Measurements from ENCODE around the gene CCDC134.

The CCDC134 gene

DNA sequence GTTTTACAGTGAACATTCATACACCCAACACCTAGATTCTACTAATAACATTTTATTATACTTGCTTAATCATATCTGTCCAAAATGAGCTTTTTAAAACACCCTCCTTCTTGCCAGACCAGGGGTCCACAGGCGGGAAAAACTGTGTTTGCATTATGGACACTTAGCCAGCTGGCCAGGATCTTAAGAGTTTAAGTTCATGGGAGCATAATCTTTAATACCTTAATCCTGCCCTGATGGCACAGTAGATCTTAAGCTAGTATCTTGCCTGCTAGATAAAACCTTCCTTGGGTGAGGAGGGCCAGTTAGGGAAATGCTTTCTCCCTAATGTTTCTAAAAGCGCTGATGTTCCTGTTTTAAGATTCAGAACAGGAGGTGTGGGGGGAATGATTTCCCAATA is 13.1 kb upstream of the CCDC134 start:
- DNase-seq, result no peak

DNA sequence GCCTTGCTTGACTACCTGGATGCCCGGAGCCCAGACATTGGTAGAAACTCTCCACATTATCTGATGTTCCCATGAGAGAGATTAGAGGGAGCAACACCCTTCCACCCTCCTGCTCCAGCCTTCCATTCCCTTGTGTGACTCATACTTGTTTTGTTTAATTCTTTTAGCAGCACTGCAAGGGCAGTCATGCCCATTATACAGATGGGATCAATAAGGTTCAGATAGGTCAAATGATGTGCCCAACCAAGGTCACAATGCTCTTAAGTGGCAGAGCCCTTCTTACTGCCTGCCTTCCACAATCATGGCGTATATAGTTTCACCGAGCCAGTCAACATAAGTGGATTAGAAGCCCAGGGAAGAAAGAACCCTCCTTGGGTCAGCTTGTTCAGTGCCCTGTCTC is 6.6 kb upstream of the CCDC134 start:
- no peak for DNase-seq

DNA sequence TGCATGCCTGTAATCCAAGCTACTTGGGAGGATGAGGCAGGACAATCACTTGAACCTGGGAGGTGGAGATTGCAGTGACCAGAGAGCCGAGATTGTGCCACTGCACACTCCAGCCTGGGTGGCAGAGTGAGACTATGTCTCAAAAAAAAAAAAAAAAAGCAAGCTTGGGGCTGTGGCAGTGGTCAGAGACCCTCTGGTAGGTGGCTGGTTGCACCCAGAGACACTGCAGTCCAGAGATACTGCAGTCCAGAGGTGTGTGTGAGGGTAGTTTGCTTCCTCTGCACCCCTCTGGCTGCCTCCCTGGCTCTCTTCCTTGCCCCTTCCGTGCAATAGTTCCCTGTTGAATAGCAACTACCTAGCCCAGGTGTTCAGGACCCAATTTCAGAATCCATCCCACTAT is 1.7 kb upstream of the CCDC134 start:
- DNase-seq, result no peak

DNA sequence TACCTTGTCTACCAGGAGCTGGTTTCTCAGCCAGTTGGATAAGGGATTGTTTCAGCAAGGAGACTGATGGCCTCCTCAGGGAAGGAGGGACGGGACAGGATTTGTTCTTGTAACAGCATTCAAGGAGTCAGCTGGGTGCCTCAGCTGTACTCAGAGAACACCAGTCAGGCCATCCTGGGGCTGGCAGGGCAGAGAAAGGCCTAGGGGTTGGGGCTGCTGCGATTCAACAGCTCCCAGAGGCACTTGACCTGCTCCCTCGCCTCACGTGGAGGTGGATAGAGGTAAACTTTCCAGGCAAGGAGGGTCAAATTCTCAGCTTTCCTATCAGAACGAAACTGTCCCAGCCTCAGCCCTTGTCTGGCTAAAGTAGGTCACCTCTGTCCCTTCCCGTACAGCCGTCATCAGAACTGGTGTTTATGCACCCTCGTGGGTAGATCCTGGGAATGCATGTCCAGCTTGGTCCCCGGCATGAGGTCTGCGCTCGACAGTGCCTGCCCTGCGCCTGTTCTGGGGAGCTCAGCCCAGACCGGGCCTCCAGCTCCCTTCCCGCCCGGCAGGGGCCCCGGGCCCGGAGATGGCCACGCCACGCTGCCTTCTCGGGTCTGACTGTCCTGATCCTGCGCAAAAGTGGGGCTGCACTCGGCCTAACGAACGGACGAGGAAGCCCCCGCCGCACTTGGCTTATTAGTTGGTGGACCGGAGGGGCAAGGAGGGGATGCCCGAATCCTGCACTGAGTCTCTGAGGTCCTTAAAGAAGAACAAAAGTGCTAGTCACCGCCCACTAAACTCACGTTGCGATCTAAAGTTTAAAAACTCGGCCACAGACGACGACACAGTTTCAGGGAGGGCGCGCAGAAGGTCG is 762 bp upstream of the CCDC134 start:
- DNase-seq, result no peak

DNA sequence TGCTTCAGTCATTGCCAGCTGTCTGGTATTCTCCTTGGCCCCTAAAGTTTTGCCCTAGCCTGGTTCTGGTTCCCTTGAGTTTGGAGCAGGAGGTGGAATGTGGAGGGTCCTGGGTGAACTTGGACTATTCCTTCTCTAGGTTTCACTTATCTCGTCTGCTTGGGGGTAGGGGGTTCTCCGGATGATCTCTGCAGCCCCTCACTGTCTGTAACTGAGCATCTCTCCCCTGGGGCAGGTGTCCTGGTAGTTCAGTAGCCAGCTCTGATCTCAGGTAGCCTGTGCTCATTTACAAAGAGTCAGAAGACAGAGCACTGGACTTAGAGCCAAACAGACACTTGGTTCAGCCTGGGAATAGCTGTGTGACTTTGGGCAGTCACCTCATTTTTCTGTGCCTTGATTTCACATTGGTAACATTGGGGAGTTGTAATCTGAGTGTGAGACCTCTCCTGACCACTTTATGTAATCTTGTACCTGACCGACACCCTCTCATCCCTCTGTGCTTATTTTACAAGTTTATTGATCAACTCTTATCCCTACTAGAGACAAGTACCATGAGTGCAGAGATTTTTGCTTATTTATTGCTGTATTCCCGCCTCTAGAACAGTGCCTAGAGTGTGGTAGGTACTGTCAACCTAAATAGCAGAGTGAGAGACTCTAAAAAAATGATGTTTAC is 804 bp downstream of the CCDC134 start:
- no peak for DNase-seq

DNA sequence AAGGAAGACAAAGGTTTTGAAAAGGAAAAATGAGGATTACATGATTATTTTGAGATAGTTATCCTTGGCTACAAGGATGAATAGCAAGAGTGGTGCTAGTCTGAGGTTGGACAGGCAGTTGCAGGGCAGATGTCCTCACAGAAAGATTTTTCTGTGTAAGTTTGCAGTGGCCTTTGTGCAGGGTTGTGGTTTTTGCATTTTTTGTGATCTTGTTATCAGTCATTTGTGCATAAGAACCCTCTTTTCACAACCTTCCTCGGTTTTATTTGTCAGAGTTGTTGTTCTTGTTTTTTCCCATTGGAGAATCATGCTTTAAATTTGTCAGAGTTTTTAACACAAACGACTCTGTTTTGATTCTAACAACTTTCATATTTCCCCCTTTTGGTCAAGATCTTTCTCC is 1.4 kb downstream of the CCDC134 start:
- DNase-seq, result no peak

DNA sequence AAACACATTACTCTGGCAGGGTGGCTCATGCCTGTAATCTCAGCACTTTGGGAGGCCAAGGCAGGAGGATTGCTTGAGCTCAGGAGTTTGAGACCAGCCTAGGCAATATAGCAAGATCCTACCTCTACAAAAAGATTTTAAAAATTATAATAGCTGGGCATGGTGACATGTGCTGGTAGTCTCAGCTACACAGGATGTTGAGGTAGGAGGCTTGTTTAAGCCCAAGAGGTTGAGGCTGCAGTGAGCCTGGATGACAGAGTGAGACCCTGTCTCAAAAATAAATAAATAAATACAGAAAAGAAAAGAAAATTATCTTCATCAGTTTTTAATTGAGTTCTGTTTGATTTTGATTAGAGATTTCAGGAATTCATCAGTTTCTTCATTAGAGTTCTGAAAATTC is 5.2 kb downstream of the CCDC134 start:
- DNase-seq, result no peak

DNA sequence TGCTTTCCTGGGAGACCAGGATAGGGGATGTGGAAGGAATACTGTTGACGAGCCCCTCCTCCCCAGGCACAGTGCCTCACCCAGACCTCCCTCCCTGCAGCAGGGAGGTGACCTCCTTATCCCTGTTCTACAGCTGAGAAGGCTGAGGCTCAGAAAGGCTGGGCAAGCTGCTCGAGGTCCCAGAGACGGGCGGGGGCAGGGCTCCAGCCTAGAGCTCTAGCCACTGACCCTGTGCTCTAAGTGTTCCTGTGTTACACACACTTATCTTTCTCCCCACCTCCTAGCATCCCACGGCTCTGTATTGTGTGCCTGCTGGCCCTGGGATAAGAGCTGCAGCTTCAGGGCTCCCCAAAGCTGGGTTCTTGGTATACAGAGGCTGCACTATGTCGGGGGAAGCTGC is 7.9 kb downstream of the CCDC134 start:
- DNase-seq, result no peak

DNA sequence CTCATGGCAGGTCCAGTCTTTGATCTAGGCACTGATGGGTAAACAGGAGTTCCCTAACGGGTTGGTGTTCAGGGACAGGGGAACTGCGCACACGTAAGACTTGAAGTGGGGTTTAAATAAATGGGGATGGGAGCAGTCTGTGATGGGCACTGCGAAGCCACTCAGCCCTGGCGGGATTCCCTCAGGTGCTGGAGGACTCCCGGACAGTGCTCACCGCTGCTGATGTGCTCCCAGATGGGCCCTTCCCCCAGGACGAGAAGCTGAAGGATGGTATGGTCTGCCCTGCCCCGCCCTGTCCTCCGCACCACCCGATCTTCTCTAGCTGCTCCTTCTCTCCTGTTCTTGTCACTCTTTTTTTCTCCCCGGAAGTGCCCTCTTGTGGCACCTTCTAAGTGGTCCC is 9.5 kb downstream of the CCDC134 start:
- DNase-seq, result no peak

DNA sequence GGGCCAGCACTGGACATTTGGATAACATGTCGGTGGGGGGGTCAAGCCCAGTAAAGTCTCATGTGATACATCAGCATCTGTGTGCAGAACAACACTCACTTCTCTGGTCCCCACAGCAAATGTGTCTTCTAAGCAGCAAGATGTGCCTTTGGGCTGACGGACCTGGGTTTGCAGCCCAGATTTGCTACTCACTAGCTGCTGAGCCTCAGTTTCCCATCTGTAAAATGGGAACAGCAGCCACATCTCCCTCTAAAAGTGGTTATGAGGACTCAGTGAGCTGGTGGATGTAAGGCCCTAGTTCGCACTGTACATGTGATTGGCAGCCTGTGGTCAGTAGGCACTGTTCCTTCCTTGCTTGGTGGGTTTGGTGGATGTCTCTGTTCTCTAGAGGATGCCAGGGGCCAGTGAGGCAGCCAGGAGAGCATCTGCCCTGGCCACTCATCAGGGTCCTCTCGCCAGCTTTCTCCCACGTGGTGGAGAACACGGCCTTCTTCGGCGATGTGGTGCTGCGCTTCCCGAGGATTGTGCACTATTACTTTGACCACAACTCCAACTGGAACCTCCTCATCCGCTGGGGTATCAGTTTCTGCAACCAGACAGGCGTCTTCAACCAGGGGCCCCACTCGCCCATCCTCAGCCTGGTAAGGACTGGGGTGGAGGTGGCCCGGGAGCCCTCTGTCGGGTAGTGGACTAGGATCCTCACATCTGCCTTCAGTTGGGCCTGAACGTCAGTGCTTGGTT is 12.5 kb downstream of the CCDC134 start:
- DNase-seq, result no peak

DNA sequence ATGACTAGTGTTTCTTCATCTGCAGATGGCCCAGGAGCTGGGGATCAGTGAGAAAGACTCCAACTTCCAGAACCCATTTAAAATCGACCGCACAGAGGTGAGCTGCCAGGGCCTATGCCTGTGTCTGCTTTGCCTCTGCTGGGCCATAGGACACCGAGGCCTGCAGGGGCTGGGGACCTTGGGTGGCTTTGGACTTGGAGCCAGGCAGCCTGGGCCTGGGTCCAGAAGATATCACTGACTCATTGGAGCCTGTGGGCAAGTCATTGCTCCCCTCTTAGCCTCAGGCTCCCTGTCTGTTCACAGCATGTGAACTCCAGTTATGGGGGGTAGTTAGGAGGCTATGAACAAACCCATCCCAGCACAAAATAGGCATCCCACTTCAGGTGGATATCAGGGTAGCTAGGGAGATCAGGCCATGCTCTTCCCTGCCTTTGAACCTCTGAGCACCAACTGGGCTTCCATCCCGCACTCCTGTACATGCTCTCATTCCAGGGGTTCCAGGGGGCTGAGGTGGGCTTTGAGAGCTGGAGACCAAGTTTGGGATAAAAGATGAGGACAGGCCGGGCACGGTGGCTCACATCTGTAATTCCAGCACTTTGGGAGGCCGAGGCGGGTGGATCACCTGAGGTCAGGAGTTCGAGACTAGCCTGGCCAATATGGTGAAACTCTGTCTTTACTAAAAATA is 13.4 kb downstream of the CCDC134 start:
- no peak for DNase-seq

DNA sequence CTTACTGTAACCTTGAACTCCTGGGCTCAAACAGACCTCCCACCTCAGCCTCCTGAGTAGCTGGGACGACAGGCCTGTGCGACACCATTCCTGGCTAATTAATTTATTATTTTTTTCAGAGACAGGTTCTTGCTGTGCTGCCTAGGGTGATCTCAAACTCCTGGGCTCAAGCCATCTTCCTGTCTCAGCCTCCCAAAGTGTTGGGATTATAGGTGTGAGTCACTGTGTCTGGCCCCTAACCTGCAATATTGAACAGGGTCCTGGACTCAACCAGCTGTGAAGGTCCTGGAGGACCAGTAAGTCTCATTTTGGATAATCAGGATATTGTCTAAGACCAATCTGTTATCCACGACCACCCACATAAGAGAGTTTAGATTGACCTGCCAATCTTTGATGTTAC is 15.2 kb downstream of the CCDC134 start:
- no peak for DNase-seq

DNA sequence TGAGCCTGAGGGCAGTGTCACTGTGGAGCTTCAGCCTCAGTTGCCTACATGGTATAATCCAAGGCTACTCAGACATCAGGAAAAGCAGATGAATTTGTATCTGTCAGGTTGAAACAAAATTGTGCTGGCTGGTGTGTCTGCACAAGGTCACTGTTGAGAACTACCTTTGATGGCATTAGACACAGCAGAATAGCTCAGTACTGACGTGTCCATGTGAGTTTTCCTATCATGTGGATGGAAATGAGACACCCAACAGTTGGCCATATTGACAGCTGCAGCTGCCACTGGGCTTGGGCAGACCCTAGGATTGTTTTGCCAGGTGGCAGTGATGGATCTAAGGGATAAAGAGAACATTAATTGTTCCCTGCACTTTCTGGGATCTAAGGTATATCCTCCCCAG is 15.8 kb downstream of the CCDC134 start:
- DNase-seq, result no peak

DNA sequence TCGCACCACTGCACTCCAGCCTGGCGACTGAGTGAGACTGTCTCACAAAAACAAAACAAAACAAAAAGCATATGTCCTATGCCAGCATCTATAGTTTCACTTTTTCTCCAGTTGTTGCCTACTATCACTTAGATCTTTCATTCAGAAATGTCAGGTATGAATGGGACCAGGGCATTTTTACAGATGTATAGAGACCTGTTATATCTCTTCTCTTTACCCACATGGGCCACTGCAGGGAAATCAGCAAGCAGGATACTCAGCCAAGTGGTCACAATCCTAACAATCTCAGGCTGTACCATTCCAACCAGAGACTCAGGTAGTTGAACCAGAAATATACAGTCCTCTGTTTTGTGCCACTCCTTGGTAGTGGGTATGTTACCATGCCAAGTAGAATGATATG is 16.4 kb downstream of the CCDC134 start:
- DNase-seq, result no peak

DNA sequence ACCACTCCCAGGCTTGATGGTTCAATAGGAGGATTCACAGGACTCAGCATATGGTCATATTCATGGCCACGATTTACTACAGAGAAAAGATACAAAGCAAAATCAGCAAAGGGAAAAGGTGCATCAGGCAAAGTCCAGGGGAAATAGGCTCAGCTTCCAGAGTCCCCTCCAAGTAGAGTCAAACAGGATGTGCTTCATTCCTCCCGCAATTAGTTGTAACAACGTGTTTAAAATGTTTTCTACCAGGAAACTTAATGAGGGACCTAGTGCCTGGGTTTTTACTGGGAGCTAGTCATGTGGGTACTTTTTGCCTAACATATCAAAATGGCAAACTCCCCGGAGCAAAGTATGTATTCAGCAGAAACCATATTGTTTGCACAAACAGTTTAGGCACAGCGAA is 17.5 kb downstream of the CCDC134 start:
- DNase-seq, result no peak

DNA sequence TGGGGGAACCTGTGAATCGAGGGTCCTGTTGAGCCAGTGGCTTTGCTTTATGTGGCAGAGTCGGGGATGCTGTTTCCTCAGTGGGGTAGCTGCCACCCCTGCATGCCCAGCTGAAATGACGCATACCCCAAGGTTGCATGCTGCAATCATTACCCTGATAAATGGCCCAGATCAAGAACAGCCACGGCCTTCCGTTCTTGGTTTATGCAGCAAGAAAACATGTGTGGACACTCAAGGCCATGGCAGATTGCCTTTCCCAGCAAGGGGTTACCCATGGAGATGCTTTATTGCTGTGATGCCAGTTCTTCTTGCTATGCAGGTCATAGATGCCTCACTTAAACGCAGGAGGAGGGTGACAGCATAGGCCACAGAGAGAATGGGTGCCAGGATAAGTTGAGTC is 18.1 kb downstream of the CCDC134 start:
- no peak for DNase-seq

DNA sequence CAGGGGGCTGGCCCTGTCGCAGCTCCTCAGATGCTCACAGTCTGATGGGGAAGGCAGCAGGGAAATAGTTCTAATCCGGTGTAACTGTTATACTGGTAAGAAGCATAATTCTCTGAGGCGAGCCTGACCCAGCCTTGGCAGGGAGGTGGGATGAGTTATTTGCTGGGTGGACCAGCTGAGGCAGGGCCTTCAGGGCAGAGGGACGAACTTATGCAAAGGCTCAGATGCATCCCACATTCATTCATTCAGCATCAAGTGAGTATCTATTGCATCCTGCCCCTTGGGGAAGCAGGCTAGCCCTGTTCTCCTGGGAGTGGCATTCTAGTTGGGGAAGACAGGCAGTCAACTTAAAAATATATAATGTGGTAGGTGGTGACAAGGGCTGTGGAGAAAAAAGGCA is 18.8 kb downstream of the CCDC134 start:
- DNase-seq, result no peak

DNA sequence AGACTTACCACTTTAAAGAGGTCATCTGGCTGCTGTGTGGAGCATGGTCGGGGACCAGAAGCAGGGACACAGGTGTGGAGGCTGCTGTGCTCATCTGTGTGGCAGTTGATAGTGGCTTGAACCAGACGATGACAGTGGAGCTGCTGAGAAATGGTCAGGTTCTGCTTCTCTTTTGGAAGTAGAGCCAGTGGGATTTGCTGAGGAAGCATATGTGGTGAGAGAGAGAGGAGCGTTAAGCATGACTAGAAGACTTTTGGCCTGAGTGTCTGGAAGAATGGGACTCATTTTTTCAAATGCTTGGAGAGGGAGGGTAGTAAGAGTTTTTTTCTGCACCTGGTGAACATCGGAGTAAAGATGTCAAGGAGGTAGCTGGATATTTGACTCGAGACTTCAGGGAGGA is 20.0 kb downstream of the CCDC134 start:
- no peak for DNase-seq

DNA sequence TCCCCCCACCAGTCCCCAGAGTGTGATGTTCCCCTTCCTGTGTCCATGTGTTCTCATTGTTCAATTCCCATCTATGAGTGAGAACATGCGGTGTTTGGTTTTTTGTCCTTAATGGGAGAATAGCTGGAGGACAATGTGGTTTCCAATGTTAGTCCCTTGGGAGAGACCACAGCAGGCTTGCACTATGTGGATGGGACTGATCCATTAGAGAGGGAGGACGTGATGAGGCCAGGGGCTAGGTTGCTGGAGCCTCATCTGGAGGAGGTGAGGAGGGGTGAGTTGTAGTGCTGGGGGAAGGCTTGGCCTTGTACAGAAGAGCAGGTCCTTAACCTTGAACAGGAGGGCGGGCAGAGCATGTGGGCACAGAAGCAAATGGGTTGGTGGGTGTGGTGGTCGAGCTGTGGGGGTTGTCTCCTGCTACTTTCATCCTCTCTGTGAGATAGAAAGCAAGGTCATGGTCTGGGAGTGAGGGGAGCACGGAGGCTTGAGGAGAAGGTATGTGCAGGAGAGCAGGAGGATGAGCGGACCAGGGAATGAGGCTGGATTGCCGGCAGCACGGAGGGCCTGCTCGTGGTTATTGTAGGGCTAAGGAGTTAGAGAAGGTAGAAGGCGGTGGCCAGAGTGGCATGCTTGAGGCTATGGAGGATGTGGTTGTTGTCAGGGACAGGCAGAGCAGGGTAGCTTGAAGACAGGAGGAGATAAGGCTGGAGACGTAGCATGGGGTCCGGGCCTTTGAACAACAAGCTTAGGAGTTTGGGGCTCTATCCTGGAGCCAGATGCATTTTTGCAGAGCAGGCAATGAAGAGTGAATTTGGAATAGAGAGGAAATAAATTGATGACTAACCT is 21.2 kb downstream of the CCDC134 start:
- no peak for DNase-seq

DNA sequence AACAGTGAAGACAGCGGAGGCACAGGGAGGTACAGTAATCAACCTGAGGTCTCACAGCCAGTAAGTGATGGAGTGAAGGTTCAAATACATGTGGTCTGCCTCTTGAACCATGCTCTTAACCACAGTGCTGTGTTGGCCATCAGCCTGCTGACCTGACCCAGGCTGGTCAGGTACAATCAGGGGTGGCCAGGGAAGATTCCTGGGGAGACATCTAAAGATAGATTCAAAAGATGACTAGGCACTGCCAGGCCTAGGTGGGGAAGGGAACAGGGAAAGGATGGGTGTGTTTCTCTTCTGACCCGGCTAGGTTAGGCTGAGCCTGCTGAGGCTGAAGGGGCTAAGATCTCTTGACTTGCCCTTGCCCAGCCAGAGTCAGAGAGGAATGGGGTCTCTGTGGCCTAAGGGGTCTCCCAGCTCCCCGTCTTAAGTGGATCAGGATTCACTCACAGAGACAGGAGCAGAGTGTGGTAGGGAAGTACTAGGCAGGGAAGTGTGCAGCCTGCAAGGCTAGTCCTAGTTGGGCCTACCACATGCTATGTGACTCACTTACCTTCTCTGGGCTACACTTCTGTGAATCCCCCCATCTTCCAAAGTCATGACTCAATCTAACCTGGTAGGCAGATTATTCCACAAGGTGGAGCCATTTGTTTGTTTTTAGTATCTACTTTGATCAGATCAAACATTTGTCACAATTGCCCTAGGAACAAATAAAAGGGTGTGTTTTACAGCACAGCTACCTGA is 22.0 kb downstream of the CCDC134 start:
- peak; percentile 55 to 63 for DNase-seq

DNA sequence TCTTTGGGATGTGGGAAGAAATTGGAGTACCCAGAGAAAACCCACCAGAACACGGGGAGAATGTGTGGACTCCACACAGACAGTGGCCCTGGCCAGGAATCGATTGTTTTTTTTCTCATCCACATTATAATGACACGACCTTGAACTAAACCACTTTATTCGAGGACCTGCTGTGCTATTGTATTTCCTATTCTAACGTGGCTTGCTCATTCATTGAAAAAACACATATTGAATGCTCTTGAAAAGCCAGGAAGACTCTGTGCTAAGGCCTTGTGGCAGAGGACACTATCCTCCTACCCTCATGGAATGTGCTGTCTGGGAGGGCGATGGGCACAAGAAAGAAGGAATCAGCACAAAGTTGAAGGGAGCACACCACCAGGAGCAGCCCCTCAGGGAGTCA is 23.3 kb downstream of the CCDC134 start:
- no peak for DNase-seq

DNA sequence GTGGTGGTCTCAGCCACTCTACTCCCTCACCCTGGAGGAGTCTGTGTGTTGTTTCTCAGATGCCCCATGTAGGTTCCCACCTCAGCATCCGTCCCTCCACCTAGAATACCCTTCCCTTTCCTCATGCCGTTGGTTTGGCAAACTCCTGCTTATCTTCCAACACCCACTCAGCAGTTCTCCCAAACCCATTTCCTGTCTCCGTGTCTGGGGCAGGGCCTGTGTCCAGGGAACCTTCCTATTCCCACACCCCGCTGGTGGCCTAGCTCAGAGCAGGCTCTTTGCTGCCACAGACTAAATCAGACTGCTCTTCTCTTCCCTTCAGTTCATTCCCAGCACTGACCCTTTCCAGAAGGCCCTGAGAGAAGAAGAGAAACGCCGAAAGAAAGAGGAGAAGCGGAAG is 24.9 kb downstream of the CCDC134 start:
- DNase-seq, result no peak
